ENCODE results near the gene FABP3. TPM values are rescaled to one million over a fixed set of nuclear protein-coding genes. Genes with fewer than 3 reads are reported as not detected.

The FABP3 gene
- total and polyA plus RNA-seq, 8 donors = 7.6 to 73.5 (median 43.0) TPM; not detected in 1

DNA sequence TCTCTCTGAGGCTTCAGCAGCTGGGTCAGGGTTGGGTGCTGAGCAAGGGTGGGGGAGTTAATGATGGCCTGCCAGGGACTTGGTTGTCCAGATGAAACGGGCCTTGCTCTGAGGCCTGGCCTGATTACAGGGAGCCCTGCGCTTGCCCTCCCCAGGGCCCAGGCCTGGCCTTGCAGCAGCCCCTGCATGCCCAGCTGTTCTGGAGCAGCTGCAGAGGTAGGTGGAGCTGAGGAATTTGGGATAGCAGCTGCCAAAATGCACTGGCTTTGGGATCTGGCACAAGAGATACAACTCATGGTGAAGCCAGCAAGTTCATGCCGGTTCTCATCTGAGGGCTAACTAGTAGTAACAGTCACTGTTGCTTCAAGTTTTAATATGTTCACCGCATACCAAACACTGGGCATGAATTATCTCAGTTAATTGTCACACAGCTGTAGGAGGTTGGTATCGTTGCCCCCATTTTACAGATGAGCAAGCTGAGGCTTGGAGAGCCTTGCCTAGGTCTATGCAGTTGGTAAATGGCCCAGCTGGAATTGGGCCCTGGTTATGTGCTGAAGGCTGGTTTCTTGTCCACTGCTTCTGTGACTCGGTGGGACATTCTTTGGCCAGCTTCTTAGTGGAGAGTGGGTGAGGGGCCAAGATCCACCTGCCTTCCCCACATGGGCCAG lies 32.8 kb upstream of the FABP3 start:
- intact Hi-C loops (cut with DNase I; ENCODE audit: low total_unique reads) = no loop called here
- H3K4me1 ChIP-seq = no peaks in the 10 kb centered on the region
- no peak for DNase-seq
- no peaks in the 10 kb centered on the region for H3K36me3 ChIP-seq
- H3K4me3 ChIP-seq = no peak overlapping the region
- no peak overlapping the region for H3K27ac ChIP-seq
- TF ChIP-seq, protein P1, sequence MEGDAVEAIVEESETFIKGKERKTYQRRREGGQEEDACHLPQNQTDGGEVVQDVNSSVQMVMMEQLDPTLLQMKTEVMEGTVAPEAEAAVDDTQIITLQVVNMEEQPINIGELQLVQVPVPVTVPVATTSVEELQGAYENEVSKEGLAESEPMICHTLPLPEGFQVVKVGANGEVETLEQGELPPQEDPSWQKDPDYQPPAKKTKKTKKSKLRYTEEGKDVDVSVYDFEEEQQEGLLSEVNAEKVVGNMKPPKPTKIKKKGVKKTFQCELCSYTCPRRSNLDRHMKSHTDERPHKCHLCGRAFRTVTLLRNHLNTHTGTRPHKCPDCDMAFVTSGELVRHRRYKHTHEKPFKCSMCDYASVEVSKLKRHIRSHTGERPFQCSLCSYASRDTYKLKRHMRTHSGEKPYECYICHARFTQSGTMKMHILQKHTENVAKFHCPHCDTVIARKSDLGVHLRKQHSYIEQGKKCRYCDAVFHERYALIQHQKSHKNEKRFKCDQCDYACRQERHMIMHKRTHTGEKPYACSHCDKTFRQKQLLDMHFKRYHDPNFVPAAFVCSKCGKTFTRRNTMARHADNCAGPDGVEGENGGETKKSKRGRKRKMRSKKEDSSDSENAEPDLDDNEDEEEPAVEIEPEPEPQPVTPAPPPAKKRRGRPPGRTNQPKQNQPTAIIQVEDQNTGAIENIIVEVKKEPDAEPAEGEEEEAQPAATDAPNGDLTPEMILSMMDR (IDR thresholded peaks at IDR 0.05) = no peak
- TF ChIP-seq EP300 (IDR thresholded peaks at IDR 0.05) = no peak
- TF ChIP-seq POLR2AphosphoS5 (IDR thresholded peaks at IDR 0.05) = no peak
- TF ChIP-seq POLR2A (IDR thresholded peaks at IDR 0.05) = no peak
- WGBS, 5 donors = 90 to 94% (median 91%) methylated on average over 6 of the region's 6 CpGs
- H3K27me3 ChIP-seq = peaks cover 0 to 12% (median 0%) of the 10 kb centered on the region in 3 donors
- no peaks in the 10 kb centered on the region for H3K9me3 ChIP-seq

DNA sequence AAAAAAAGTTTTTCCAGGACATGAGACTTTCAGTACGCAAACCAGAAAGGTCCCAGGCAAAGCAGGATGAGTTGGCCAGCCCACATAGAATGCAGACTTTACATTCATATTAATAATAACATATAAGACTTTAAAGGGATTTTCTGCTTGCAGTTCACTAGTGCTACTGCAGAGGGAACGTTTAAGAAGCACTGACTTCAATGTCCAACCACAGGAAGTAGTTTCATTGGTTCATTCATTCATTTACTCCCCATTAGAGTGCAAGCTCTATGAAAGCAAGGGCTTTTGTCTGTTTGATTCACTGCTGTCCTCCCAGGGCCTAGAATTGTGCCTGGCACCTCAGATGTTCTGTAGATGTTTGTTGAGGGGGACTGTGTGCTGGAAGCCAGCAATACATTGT lies 28.4 kb upstream of the FABP3 start:
- Histone ChIP-seq H3K4me3 (no peak overlapping the region), H3K27ac (no peak overlapping the region), H3K9me3 (no peaks in the 10 kb centered on the region), H3K27me3 (no peaks in the 10 kb centered on the region), H3K36me3 (no peaks in the 10 kb centered on the region), H3K4me1 (no peaks in the 10 kb centered on the region)
- 41 to 51% (median 48%) methylated on average over 2 of the region's 2 CpGs for WGBS, 5 donors
- intact Hi-C loops (cut with DNase I; ENCODE audit: low total_unique reads) = no loop called here
- DNase-seq = no peak
- TF ChIP-seq POLR2AphosphoS5 (IDR thresholded peaks at IDR 0.05) (no peak), POLR2A (IDR thresholded peaks at IDR 0.05) (no peak), EP300 (IDR thresholded peaks at IDR 0.05) (no peak)
- TF ChIP-seq, protein P1 (IDR thresholded peaks at IDR 0.05) = no peak

DNA sequence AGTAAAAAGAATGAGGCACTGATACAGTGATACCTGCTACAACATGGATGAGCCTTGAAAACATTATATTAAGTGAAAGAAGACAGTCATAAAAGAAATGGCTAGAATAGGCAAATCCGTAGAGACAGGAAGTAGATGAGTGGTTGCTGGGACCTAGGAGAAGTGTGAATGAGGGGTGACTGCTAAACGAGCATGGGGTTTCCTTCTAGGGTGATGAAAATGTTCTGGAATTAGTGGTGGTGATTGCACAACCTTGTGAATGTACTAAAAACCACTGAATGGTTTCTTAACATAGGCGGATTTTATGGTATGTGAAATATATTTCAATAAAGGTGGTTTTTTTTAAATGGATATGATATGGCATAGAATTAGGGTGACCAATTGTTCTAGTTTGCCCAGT lies 27.5 kb upstream of the FABP3 start:
- H3K36me3 ChIP-seq = no peaks in the 10 kb centered on the region
- H3K27ac ChIP-seq = no peak overlapping the region
- intact Hi-C loops (cut with DNase I; ENCODE audit: low total_unique reads) = no loop called here
- no peak overlapping the region for H3K4me3 ChIP-seq
- no peaks in the 10 kb centered on the region for H3K9me3 ChIP-seq
- TF ChIP-seq, protein P1 (IDR thresholded peaks at IDR 0.05) = no peak
- TF ChIP-seq POLR2AphosphoS5 (IDR thresholded peaks at IDR 0.05) (no peak), POLR2A (IDR thresholded peaks at IDR 0.05) (no peak), EP300 (IDR thresholded peaks at IDR 0.05) (no peak)
- no peak for DNase-seq
- no peaks in the 10 kb centered on the region for H3K27me3 ChIP-seq
- no peaks in the 10 kb centered on the region for H3K4me1 ChIP-seq
- WGBS, 5 donors = 40 to 61% (median 58%) methylated on average over 3 of the region's 3 CpGs

DNA sequence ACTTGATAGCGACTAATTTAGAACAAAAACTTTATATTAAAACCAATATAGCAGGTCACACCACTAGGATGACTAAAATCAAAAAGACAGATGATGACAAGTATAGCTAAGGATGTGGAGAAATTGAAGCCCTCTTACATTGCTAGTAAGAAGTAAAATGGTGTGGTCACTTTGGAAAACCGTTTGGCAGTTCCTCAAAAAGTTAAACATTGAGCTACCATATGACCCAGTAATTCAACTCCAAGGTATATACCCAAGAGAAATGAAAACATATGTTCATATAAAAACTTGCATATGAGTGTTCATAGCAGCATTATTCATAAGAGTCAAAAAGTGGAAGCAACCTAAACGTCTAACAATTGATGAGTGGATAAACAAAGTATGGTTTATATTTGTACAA lies 27.1 kb upstream of the FABP3 start:
- intact Hi-C loops (cut with DNase I; ENCODE audit: low total_unique reads) = no loop called here
- Histone ChIP-seq H3K4me3 (no peak overlapping the region), H3K4me1 (peaks cover 0 to 4% (median 1%) of the 10 kb centered on the region in 4 donors), H3K9me3 (no peaks in the 10 kb centered on the region), H3K27ac (no peak overlapping the region), H3K27me3 (peaks cover 0 to 3% (median 0%) of the 10 kb centered on the region in 3 donors), H3K36me3 (no peaks in the 10 kb centered on the region)
- 44 to 54% (median 46%) methylated on average over 3 of the region's 3 CpGs for WGBS, 5 donors
- no peak for DNase-seq
- TF ChIP-seq, protein P1 (IDR thresholded peaks at IDR 0.05) = no peak
- TF ChIP-seq POLR2AphosphoS5 (IDR thresholded peaks at IDR 0.05) = no peak
- TF ChIP-seq EP300 (IDR thresholded peaks at IDR 0.05) = no peak
- no peak for TF ChIP-seq POLR2A (IDR thresholded peaks at IDR 0.05)
